GM12878 (cell line): Measurements from ENCODE around the gene ENOX1. TPM values are rescaled to one million over a fixed set of nuclear protein-coding genes. Genes with fewer than 3 reads are reported as not detected.

Experiments
- ATAC-seq: fragments of 200-7000 bp; cut with Tn5 transposase; 3 replicates; pipeline ENCODE4 v1.9.1; 2020; ENCODE audit warnings: mild to moderate bottlenecking, moderate library complexity
- BruUV-seq: library from RNA; stranded (reverse); fragments of 400-500 nt; replicated peaks from 2 replicates; lab custom pipeline; 2021; lab: Mats Ljungman, UMichigan
- CTCF ChIA-PET: fragments of 300-600 bp; sonication (Branson Sonifier 250); formaldehyde crosslinking; extraction: SDS; loops from one replicate; lab custom pipeline; 2021; ENCODE audit warnings: inconsistent platforms; lab: Yijun Ruan, JAX
- POLR2A ChIA-PET: fragments of 350-600 bp; formaldehyde crosslinking; extraction: SDS; loops from one replicate; lab custom pipeline; 2021; ENCODE audit warnings: inconsistent platforms; lab: Charles Lee
- RAD21 ChIA-PET: fragments of 300-600 bp; sonication (Branson Sonifier 250); formaldehyde crosslinking; loops from one replicate; lab custom pipeline; 2023; ENCODE audit warnings: antibody characterized with exemption; ENCODE audit not compliant: unreplicated experiment; lab: Charles Lee
- SMC1A ChIA-PET: fragments of 300-600 bp; sonication (Branson Sonifier 250); formaldehyde crosslinking; loops from one replicate; lab custom pipeline; 2023; ENCODE audit not compliant: unreplicated experiment, uncharacterized antibody; lab: Charles Lee
- DNase-seq: peaks from one replicate; pipeline ENCODE4 v3.0.0-alpha.2; 2011; ENCODE audit warnings: low read depth, low spot score
- FAIRE-seq: peaks from 3 replicates; lab custom pipeline; 2011; peaks lifted over from hg19 to GRCh38; lab: Jason Lieb, UNC
- H2AFZ ChIP-seq: 2 replicates; pipeline ENCODE4 v1.6.0; 2011; ENCODE audit warnings: low read depth, low read length, control low read depth; ENCODE audit not compliant: control insufficient read depth
- H3K27ac ChIP-seq: 2 replicates; pipeline ENCODE4 v1.5.1; 2011; ENCODE audit warnings: control low read depth; ENCODE audit not compliant: control insufficient read depth, insufficient read depth
- H3K27me3 ChIP-seq, 2 experiments: replicated peaks in 1 of 2; 2 replicates each; pipeline versions ENCODE4 v1.6.0 to v1.6.1; 2011; ENCODE audit warnings: low read length in 1 of 2; ENCODE audit not compliant: control insufficient read depth in 2 of 2, insufficient read depth in 2 of 2
- H3K36me3 ChIP-seq, 2 experiments: 2 replicates each; pipeline ENCODE4 v1.5.1; 2011; ENCODE audit warnings: low read length in 1 of 2; ENCODE audit not compliant: control insufficient read depth in 2 of 2, insufficient read depth in 2 of 2
- H3K4me1 ChIP-seq: 2 replicates; pipeline ENCODE4 v1.6.1; 2011; ENCODE audit warnings: mild to moderate bottlenecking, low read length, moderate library complexity, mixed read lengths; ENCODE audit not compliant: control insufficient read depth, insufficient read depth
- H3K4me2 ChIP-seq: 2 replicates; pipeline ENCODE4 v1.6.0; 2011; ENCODE audit warnings: control low read depth; ENCODE audit not compliant: control insufficient read depth, insufficient read depth
- H3K4me3 ChIP-seq: fragments of 200-600 bp; sonication (generic); 2 replicates; pipeline ENCODE4 v1.5.1; 2016
- H3K79me2 ChIP-seq: 2 replicates; pipeline ENCODE4 v1.6.0; 2011; ENCODE audit warnings: low read length; ENCODE audit not compliant: control insufficient read depth, insufficient read depth
- H3K9ac ChIP-seq: 2 replicates; pipeline ENCODE4 v1.8.0; 2011; ENCODE audit warnings: low read length, control low read depth, mixed read lengths; ENCODE audit not compliant: control insufficient read depth, insufficient read depth
- H3K9me3 ChIP-seq: replicated peaks from 3 replicates; pipeline ENCODE4 v1.5.1; 2011; ENCODE audit warnings: mild to moderate bottlenecking, low read length; ENCODE audit not compliant: control insufficient read depth, insufficient read depth
- H4K20me1 ChIP-seq: 2 replicates; pipeline ENCODE4 v1.6.0; 2011; ENCODE audit not compliant: control insufficient read depth, insufficient read depth
- BHLHE40 ChIP-seq, 2 experiments: fragments of 450-650 bp in 1 of 2; IDR thresholded peaks; 2 replicates each; pipeline ENCODE4 v1.6.1; 2011 to 2017; ENCODE audit warnings: low read depth in 2 of 2, borderline replicate concordance in 1 of 2, improper control_type of control experiment in 1 of 2, low read length in 1 of 2, mild to moderate bottlenecking in 1 of 2
- CBX5 ChIP-seq: sonication (generic); IDR thresholded peaks from 2 replicates; pipeline ENCODE4 v1.6.1; 2016; ENCODE audit warnings: low read depth, moderate library complexity, mild to moderate bottlenecking, inconsistent platforms
- CREM ChIP-seq: IDR thresholded peaks from 2 replicates; pipeline ENCODE4 v1.6.1; 2014; ENCODE audit warnings: antibody characterized with exemption, low read depth
- EZH2 ChIP-seq: IDR thresholded peaks from 2 replicates; pipeline ENCODE4 v1.6.1; 2012; ENCODE audit warnings: low read depth, mild to moderate bottlenecking, control low read depth, inconsistent platforms, low read length, borderline replicate concordance; ENCODE audit not compliant: control insufficient read depth
- FOXM1 ChIP-seq: IDR thresholded peaks from 2 replicates; pipeline ENCODE4 v1.6.1; 2012; ENCODE audit warnings: low read depth, mild to moderate bottlenecking, inconsistent platforms, low read length, moderate library complexity
- MAX ChIP-seq: IDR thresholded peaks from 2 replicates; pipeline ENCODE4 v1.6.1; 2012; ENCODE audit warnings: low read depth, low read length, improper control_type of control experiment
- NR2C2 ChIP-seq: IDR thresholded peaks from 2 replicates; pipeline ENCODE4 v1.6.1; 2011; ENCODE audit warnings: borderline replicate concordance, low read depth; ENCODE audit not compliant: control insufficient read depth, insufficient read length
- WGBS: methylation state at CpG from one replicate; pipeline ENCODE4 v1.1.6; 2016; ENCODE audit warnings: low lambda C conversion rate; ENCODE audit not compliant: insufficient replicate concordance, insufficient coverage; ENCODE audit errors: missing lambda C conversion rate; 5-methylcytosine and 5-hydroxymethylcytosine counted together
- in situ Hi-C: fragments of 300-500 bp; cut with MboI; formaldehyde crosslinking; loops from 9 replicates; pipeline ENCODE4 v1.14.3; 2018; ENCODE audit warnings: mixed read lengths
- intact Hi-C: fragments of 100-400 bp; cut with micrococcal nuclease; formaldehyde crosslinking; loops from one replicate; pipeline ENCODE4 v1.14.2; 2022; ENCODE audit not compliant: unreplicated experiment
- polyA plus RNA-seq, 11 experiments: library from polyadenylated mRNA; depleted of rRNA in 4 of 11; unstranded in 6 of 11; stranded (reverse) in 5 of 11; fragments of >200 nt; fragmentation: Nextera tagmentation in 4 of 11; fragmentation: Illumina TruSeq in 1 of 11; extraction: Ambion mirVana in 4 of 11; extraction: Trizol in 1 of 11; gene quantifications; 1 replicate in 1 of 11; 2 replicates in 10 of 11; pipeline versions ENCODE4 v1.2.1 to v1.2.3, GENCODE V29; 2011 to 2016; ENCODE audit warnings: inconsistent platforms in 2 of 11, missing spikeins in 2 of 11, low read depth in 1 of 11
- total RNA-seq, 4 experiments: library from RNA; depleted of rRNA in 3 of 4; stranded (reverse); fragments of >200 nt in 3 of 4; fragmentation: Illumina TruSeq in 1 of 4; extraction: Trizol in 1 of 4; gene quantifications; 2 replicates each; pipeline versions ENCODE4 v1.2.1 to v1.2.3, GENCODE V29; 2013 to 2021
- TF ChIP-seq, protein P1 (sequence below): fragments of 450-650 bp; formaldehyde crosslinking; IDR thresholded peaks from 2 replicates; pipeline ENCODE4 v1.4.0; 2020; ENCODE audit warnings: mild to moderate bottlenecking, moderate library complexity
- TF ChIP-seq, protein P2 (sequence below): fragments of 450-650 bp; IDR thresholded peaks from 2 replicates; pipeline ENCODE4 v1.6.1; 2017; ENCODE audit warnings: borderline replicate concordance

Gene ENOX1
- total and polyA plus RNA-seq, 10 of the 15 experiments (the other 5 are each of a cell fraction or from before 2014, with no cell fraction given) = 0.11 to 0.26 (median 0.15) TPM

GRCh38 chr13:43295825-43296564 lies 490.8 kb downstream of the ENOX1 start:
- Histone ChIP-seq H3K9ac (no peak overlapping the region), H3K9me3 (no peaks in the 10 kb centered on the region), H3K4me2 (no peak overlapping the region), H2AFZ (no peak overlapping the region), H3K4me3 (no peak overlapping the region), H3K79me2 (no peaks in the 10 kb centered on the region), H3K27ac (no peak overlapping the region), H4K20me1 (no peaks in the 10 kb centered on the region), H3K4me1 (no peaks in the 10 kb centered on the region), H3K36me3 (no peaks in the 10 kb centered on the region), H3K27me3 (peaks cover 0 to 3% of the 10 kb centered on the region in 2 experiments; a peak in 3 of 4 replicates)
- DNase-seq (no peak), FAIRE-seq (no peak), ATAC-seq (no peak)
- in situ Hi-C loops = no loop called here
- BruUV-seq = no TSS peak
- ChIA-PET CTCF (no interaction called here), RAD21 (no interaction called here), POLR2A (no interaction called here), SMC1A (interaction anchor here (0.8 to 1.0 kb wide), 2 partner anchors 11 to 509 kb away, joined by 3 to 4 read pairs; no protein-coding TSS in a partner anchor)
- TF ChIP-seq MAX = no peak
- no peak for TF ChIP-seq EZH2
- no peak for TF ChIP-seq FOXM1
- intact Hi-C loops = no loop called here
- WGBS = 42% methylated on average over 5 of the region's 5 CpGs

DNA sequence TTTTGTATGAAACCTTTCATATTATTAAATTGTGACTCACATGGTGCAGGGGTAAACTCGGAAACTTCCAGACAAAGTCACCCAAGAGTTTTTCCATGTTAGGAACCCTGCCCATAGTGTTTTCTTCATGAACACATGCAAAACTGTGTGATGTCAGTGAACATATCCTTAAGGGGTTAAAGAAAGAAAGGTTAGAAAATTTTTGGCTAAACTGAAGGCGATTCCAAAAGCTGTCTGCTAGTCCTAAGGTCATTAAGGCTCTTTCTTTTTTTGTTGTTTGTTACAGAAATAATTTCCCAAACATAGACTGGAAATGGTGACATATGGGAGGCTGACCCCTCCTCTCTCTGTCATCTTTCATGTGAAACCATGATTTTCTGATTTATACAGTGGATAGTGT lies 491.5 kb downstream of the ENOX1 start:
- FAIRE-seq = no peak
- Histone ChIP-seq H3K4me3 (no peak overlapping the region), H3K9ac (no peak overlapping the region), H2AFZ (no peak overlapping the region), H3K27me3 (no peaks in the 10 kb centered on the region; a peak in 2 of 4 replicates), H3K9me3 (no peaks in the 10 kb centered on the region), H3K79me2 (no peaks in the 10 kb centered on the region), H3K36me3 (no peaks in the 10 kb centered on the region), H4K20me1 (no peaks in the 10 kb centered on the region), H3K4me1 (no peaks in the 10 kb centered on the region), H3K4me2 (no peak overlapping the region), H3K27ac (no peak overlapping the region)
- RAD21 ChIA-PET = no interaction called here
- POLR2A ChIA-PET = no interaction called here
- no TSS peak for BruUV-seq
- intact Hi-C loops (no loop called here), in situ Hi-C loops (no loop called here)
- ATAC-seq = no peak
- no peak for DNase-seq
- CTCF ChIA-PET = no interaction called here
- SMC1A ChIA-PET = no interaction called here
- WGBS = 18% methylated on average over 2 of the region's 2 CpGs
- TF ChIP-seq CBX5 (no peak), CREM (no peak), NR2C2 (no peak), BHLHE40 (IDR thresholded peaks at IDR 0.05; ENCODE audit: borderline replicate concordance in 1 of 2, low read depth in 2 of 2, low read length in 1 of 2) (no peak)
- TF ChIP-seq, protein P1, sequence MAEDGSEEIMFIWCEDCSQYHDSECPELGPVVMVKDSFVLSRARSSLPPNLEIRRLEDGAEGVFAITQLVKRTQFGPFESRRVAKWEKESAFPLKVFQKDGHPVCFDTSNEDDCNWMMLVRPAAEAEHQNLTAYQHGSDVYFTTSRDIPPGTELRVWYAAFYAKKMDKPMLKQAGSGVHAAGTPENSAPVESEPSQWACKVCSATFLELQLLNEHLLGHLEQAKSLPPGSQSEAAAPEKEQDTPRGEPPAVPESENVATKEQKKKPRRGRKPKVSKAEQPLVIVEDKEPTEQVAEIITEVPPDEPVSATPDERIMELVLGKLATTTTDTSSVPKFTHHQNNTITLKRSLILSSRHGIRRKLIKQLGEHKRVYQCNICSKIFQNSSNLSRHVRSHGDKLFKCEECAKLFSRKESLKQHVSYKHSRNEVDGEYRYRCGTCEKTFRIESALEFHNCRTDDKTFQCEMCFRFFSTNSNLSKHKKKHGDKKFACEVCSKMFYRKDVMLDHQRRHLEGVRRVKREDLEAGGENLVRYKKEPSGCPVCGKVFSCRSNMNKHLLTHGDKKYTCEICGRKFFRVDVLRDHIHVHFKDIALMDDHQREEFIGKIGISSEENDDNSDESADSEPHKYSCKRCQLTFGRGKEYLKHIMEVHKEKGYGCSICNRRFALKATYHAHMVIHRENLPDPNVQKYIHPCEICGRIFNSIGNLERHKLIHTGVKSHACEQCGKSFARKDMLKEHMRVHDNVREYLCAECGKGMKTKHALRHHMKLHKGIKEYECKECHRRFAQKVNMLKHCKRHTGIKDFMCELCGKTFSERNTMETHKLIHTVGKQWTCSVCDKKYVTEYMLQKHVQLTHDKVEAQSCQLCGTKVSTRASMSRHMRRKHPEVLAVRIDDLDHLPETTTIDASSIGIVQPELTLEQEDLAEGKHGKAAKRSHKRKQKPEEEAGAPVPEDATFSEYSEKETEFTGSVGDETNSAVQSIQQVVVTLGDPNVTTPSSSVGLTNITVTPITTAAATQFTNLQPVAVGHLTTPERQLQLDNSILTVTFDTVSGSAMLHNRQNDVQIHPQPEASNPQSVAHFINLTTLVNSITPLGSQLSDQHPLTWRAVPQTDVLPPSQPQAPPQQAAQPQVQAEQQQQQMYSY (CRISPR knock-in tag) = no peak
- TF ChIP-seq, protein P2, sequence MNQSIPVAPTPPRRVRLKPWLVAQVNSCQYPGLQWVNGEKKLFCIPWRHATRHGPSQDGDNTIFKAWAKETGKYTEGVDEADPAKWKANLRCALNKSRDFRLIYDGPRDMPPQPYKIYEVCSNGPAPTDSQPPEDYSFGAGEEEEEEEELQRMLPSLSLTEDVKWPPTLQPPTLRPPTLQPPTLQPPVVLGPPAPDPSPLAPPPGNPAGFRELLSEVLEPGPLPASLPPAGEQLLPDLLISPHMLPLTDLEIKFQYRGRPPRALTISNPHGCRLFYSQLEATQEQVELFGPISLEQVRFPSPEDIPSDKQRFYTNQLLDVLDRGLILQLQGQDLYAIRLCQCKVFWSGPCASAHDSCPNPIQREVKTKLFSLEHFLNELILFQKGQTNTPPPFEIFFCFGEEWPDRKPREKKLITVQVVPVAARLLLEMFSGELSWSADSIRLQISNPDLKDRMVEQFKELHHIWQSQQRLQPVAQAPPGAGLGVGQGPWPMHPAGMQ = no peak
